Stimulated activated naive CD8-positive, alpha-beta T cell treated with anti-CD3 and anti-CD28 coated beads, Interleukin-15, Interleukin-2, amounts not matched to agents 100 ng/mL and 50 ng/mL, for 24 hours (primary cell): ENCODE data around the gene SERPINA9.
"Not testable (repeated sequence)": the region's sequence is repeated elsewhere in the genome, so short reads cannot be mapped to it uniquely, and the experiment has no call there.

Experiments
- H3K27ac Mint-ChIP-seq: one replicate; pipeline ENCODE4 v1.8.0; 2021; ENCODE audit warnings: mild to moderate bottlenecking, mixed read lengths
- H3K27me3 Mint-ChIP-seq: one replicate; pipeline ENCODE4 v1.8.0; 2021; ENCODE audit warnings: mixed read lengths
- H3K36me3 Mint-ChIP-seq: one replicate; pipeline ENCODE4 v1.8.0; 2021; ENCODE audit warnings: low read depth, mixed read lengths
- H3K4me1 Mint-ChIP-seq: one replicate; pipeline ENCODE4 v1.8.0; 2021; ENCODE audit warnings: low read depth, mixed read lengths
- H3K4me3 Mint-ChIP-seq: one replicate; pipeline ENCODE4 v1.8.0; 2021; ENCODE audit warnings: mild to moderate bottlenecking, mixed read lengths
- H3K9me3 Mint-ChIP-seq: one replicate; pipeline ENCODE4 v1.8.0; 2021; ENCODE audit warnings: mixed read lengths

The SERPINA9 gene

GRCh38 chr14:94441130-94441529 is 34.9 kb downstream of the SERPINA9 start:
- no peak overlapping the region for H3K27ac Mint-ChIP-seq
- peaks cover 4% of the 10 kb centered on the region for H3K27me3 Mint-ChIP-seq
- no peaks in the 10 kb centered on the region for H3K36me3 Mint-ChIP-seq
- H3K9me3 Mint-ChIP-seq: no peaks in the 10 kb centered on the region
- H3K4me1 Mint-ChIP-seq: no peaks in the 10 kb centered on the region
- H3K4me3 Mint-ChIP-seq: no peak overlapping the region

GRCh38 chr14:94439453-94440057 is 36.4 kb downstream of the SERPINA9 start:
- H3K4me3 Mint-ChIP-seq: no peak overlapping the region
- H3K9me3 Mint-ChIP-seq: no peaks in the 10 kb centered on the region
- no peak overlapping the region for H3K27ac Mint-ChIP-seq
- H3K4me1 Mint-ChIP-seq: no peaks in the 10 kb centered on the region
- peaks cover 15% of the 10 kb centered on the region for H3K27me3 Mint-ChIP-seq
- H3K36me3 Mint-ChIP-seq: no peaks in the 10 kb centered on the region

GRCh38 chr14:94428610-94429009 is 47.4 kb downstream of the SERPINA9 start:
- peaks cover 3% of the 10 kb centered on the region for H3K9me3 Mint-ChIP-seq
- peaks cover 19% of the 10 kb centered on the region for H3K27me3 Mint-ChIP-seq
- H3K4me3 Mint-ChIP-seq: no peak overlapping the region
- no peaks in the 10 kb centered on the region for H3K4me1 Mint-ChIP-seq
- no peaks in the 10 kb centered on the region for H3K36me3 Mint-ChIP-seq
- no peak overlapping the region for H3K27ac Mint-ChIP-seq

- Mint-ChIP-seq H3K4me3 (no peak overlapping the region), H3K27ac (no peak overlapping the region), H3K9me3 (peaks cover 3% of the 10 kb centered on the region), H3K27me3 (peaks cover 27% of the 10 kb centered on the region), H3K4me1 (no peaks in the 10 kb centered on the region), H3K36me3 (no peaks in the 10 kb centered on the region)
These were observed 48.9 kb downstream of the SERPINA9 start for GRCh38 chr14:94427016-94427613.

- Mint-ChIP-seq H3K27me3 (peaks cover 25% of the 10 kb centered on the region), H3K4me1 (no peaks in the 10 kb centered on the region), H3K4me3 (no peak overlapping the region), H3K36me3 (no peaks in the 10 kb centered on the region), H3K9me3 (peaks cover 3% of the 10 kb centered on the region), H3K27ac (no peak overlapping the region)
These were observed 49.5 kb downstream of the SERPINA9 start for GRCh38 chr14:94426526-94426925.

- Mint-ChIP-seq H3K27ac (no peak overlapping the region), H3K27me3 (peaks cover 33% of the 10 kb centered on the region), H3K4me3 (no peak overlapping the region), H3K4me1 (no peaks in the 10 kb centered on the region), H3K36me3 (no peaks in the 10 kb centered on the region), H3K9me3 (no peaks in the 10 kb centered on the region)
These were observed 51.6 kb downstream of the SERPINA9 start for GRCh38 chr14:94424371-94424770.

- Mint-ChIP-seq H3K4me1 (no peaks in the 10 kb centered on the region), H3K27ac (no peak overlapping the region), H3K27me3 (peaks cover 34% of the 10 kb centered on the region), H3K4me3 (no peak overlapping the region), H3K9me3 (peaks cover 1% of the 10 kb centered on the region), H3K36me3 (no peaks in the 10 kb centered on the region)
These were observed 52.4 kb downstream of the SERPINA9 start for GRCh38 chr14:94423453-94424056.

- Mint-ChIP-seq H3K27me3 (peaks cover 34% of the 10 kb centered on the region), H3K4me3 (no peak overlapping the region), H3K4me1 (no peaks in the 10 kb centered on the region), H3K36me3 (no peaks in the 10 kb centered on the region), H3K27ac (no peak overlapping the region), H3K9me3 (peaks cover 9% of the 10 kb centered on the region)
These were observed 54.7 kb downstream of the SERPINA9 start for GRCh38 chr14:94421316-94421715.

GRCh38 chr14:94417497-94418205 is 58.3 kb downstream of the SERPINA9 start:
- Mint-ChIP-seq H3K9me3 (peaks cover 13% of the 10 kb centered on the region), H3K27me3 (peaks cover 22% of the 10 kb centered on the region)
- not testable (repeated sequence) for H3K4me1 Mint-ChIP-seq, H3K36me3 Mint-ChIP-seq, H3K4me3 Mint-ChIP-seq, H3K27ac Mint-ChIP-seq
